Erythroblast (primary cell): ENCODE results near the gene ALDH1L2.

ENCODE experiments used
- DNase-seq, 2 experiments: peaks; one replicate each; lab custom pipeline; 2025; lab: John Stamatoyannopoulos, UW
- GATA1 ChIP-seq: IDR thresholded peaks from 2 replicates; pipeline ENCODE4 v1.6.1; 2011; ENCODE audit warnings: low read depth, mild to moderate bottlenecking, control low read depth, low read length, moderate library complexity
- POLR2A ChIP-seq: IDR thresholded peaks from 2 replicates; pipeline ENCODE4 v1.6.1; 2011; ENCODE audit warnings: mild to moderate bottlenecking, low read length

Gene ALDH1L2

GRCh38 chr12:104973250-104973649 is 111.0 kb downstream of the ALDH1L2 start:
- TF ChIP-seq POLR2A: no peak
- no peak for TF ChIP-seq GATA1
- no peak for DNase-seq

- TF ChIP-seq GATA1: no peak
- TF ChIP-seq POLR2A: no peak
- no peak for DNase-seq
Observed at GRCh38 chr12:104971306-104971705, 113.0 kb downstream of the ALDH1L2 start.
